Neuronal stem cell (in vitro differentiated cells): ENCODE results near the gene SLC9A9.

Experiments
- DNase-seq: peaks from one replicate; pipeline ENCODE4 v3.0.0-alpha.2; 2013; ENCODE audit warnings: low spot score
- H2AFZ ChIP-seq: one replicate; pipeline ENCODE4 v1.6.1; 2013; ENCODE audit warnings: mild to moderate bottlenecking, low read length, inconsistent platforms
- H2AK5ac ChIP-seq: 2 replicates; pipeline ENCODE4 v1.6.1; 2013; ENCODE audit warnings: low read depth, mild to moderate bottlenecking, inconsistent platforms, low read length, moderate library complexity, mixed read lengths
- H2BK120ac ChIP-seq: 2 replicates; pipeline ENCODE4 v1.6.1; 2013; ENCODE audit warnings: low read depth, mild to moderate bottlenecking, inconsistent platforms, low read length, moderate library complexity, mixed read lengths
- H2BK12ac ChIP-seq: one replicate; pipeline ENCODE4 v1.6.1; 2013; ENCODE audit warnings: low read length, inconsistent platforms
- H2BK15ac ChIP-seq: 2 replicates; pipeline ENCODE4 v1.6.1; 2013; ENCODE audit warnings: mild to moderate bottlenecking, low read length, inconsistent platforms, mixed read lengths
- H2BK5ac ChIP-seq: one replicate; pipeline ENCODE4 v1.6.1; 2013; ENCODE audit warnings: inconsistent platforms, mild to moderate bottlenecking, low read length, moderate library complexity
- H3K14ac ChIP-seq: one replicate; pipeline ENCODE4 v1.6.1; 2013; ENCODE audit warnings: low read length, inconsistent platforms
- H3K18ac ChIP-seq: 2 replicates; pipeline ENCODE4 v1.6.1; 2013; ENCODE audit warnings: low read length, inconsistent platforms
- H3K23ac ChIP-seq: 2 replicates; pipeline ENCODE4 v1.6.1; 2013; ENCODE audit warnings: low read depth, mild to moderate bottlenecking, mixed read lengths, low read length, inconsistent platforms; ENCODE audit not compliant: poor library complexity
- H3K27ac ChIP-seq: replicated peaks from 3 replicates; pipeline ENCODE4 v1.5.1; 2013; ENCODE audit warnings: low read length, inconsistent platforms
- H3K27me3 ChIP-seq, 3 experiments: 2 replicates each; pipeline ENCODE4 v1.6.1; 2013; ENCODE audit warnings: low read length in 3 of 3, mild to moderate bottlenecking in 2 of 3, inconsistent platforms in 1 of 3, low read depth in 1 of 3, mixed read lengths in 1 of 3, moderate library complexity in 1 of 3; ENCODE audit not compliant: control insufficient read depth in 3 of 3, insufficient read depth in 3 of 3
- H3K36me3 ChIP-seq, 2 donors: replicated peaks in 1 of 2; 2 replicates each; pipeline ENCODE4 v1.6.1; 2013; ENCODE audit warnings: low read length in 2 of 2; ENCODE audit not compliant: control insufficient read depth in 2 of 2, insufficient read depth in 2 of 2
- H3K4ac ChIP-seq: 2 replicates; pipeline ENCODE4 v1.6.1; 2013; ENCODE audit warnings: inconsistent platforms, mild to moderate bottlenecking, low read length, moderate library complexity
- H3K4me1 ChIP-seq, 2 donors: 1 replicate in 1 of 2; 2 replicates in 1 of 2; pipeline ENCODE4 v1.6.1; 2013; ENCODE audit warnings: low read length in 2 of 2, low read depth in 1 of 2; ENCODE audit not compliant: control insufficient read depth in 2 of 2, insufficient read depth in 1 of 2
- H3K4me2 ChIP-seq: one replicate; pipeline ENCODE4 v1.6.1; 2013; ENCODE audit warnings: mild to moderate bottlenecking, low read length, inconsistent platforms; ENCODE audit not compliant: insufficient read depth, poor library complexity, severe bottlenecking
- H3K4me3 ChIP-seq, 2 donors: 2 replicates each; pipeline ENCODE4 v1.5.1; 2013; ENCODE audit warnings: low read length in 2 of 2, mild to moderate bottlenecking in 2 of 2, inconsistent platforms in 1 of 2, moderate library complexity in 1 of 2
- H3K79me1 ChIP-seq: one replicate; pipeline ENCODE4 v1.6.1; 2013; ENCODE audit warnings: low read depth, mild to moderate bottlenecking, inconsistent platforms, low read length, moderate library complexity
- H3K9ac ChIP-seq: one replicate; pipeline ENCODE4 v1.6.1; 2013; ENCODE audit warnings: mild to moderate bottlenecking, low read depth, low read length, inconsistent platforms; ENCODE audit not compliant: poor library complexity
- H3K9me3 ChIP-seq, 2 donors: replicated peaks in 1 of 2; 2 replicates each; pipeline versions ENCODE3 to v1.6.1; 2013; ENCODE audit warnings: low read length in 2 of 2, mild to moderate bottlenecking in 2 of 2, inconsistent platforms in 1 of 2, low read depth in 1 of 2, mixed read lengths in 1 of 2, moderate library complexity in 1 of 2; ENCODE audit not compliant: control insufficient read depth in 2 of 2, insufficient read depth in 1 of 2
- H4K8ac ChIP-seq: one replicate; pipeline ENCODE4 v1.6.1; 2013; ENCODE audit warnings: low read depth, mild to moderate bottlenecking, inconsistent platforms, low read length, moderate library complexity
- H4K91ac ChIP-seq: one replicate; pipeline ENCODE4 v1.6.1; 2013; ENCODE audit warnings: low read length, low read depth, mild to moderate bottlenecking, inconsistent platforms; ENCODE audit not compliant: poor library complexity
- WGBS, 2 donors: extraction: QIAGEN DNeasy Blood & Tissue Kit; methylation state at CpG; one replicate each; pipeline ENCODE4 v1.1.7; 2013; ENCODE audit warnings: missing lambda C conversion rate in 2 of 2, mixed read lengths in 1 of 2; ENCODE audit not compliant: insufficient read length in 2 of 2, insufficient replicate concordance in 1 of 2; ENCODE audit errors: extremely low coverage in 2 of 2; 5-methylcytosine and 5-hydroxymethylcytosine counted together

Gene SLC9A9

GRCh38 chr3:143507735-143508580, 340.3 kb downstream of the SLC9A9 start:
- no peaks in the 10 kb centered on the region for H3K79me1 ChIP-seq
- no peak for DNase-seq
- no peak overlapping the region for H3K18ac ChIP-seq
- H3K27ac ChIP-seq, result no peak overlapping the region
- no peak overlapping the region for H3K14ac ChIP-seq
- H3K4me1 ChIP-seq, result no peaks in the 10 kb centered on the region
- no peak overlapping the region for H4K91ac ChIP-seq
- no peak overlapping the region for H2BK5ac ChIP-seq
- WGBS, 2 donors, result no CpG with 5 or more reads among the region's 3 CpGs
- H3K4me2 ChIP-seq, result no peak overlapping the region
- no peaks in the 10 kb centered on the region for H3K36me3 ChIP-seq
- H3K4ac ChIP-seq, result no peak overlapping the region
- H2BK120ac ChIP-seq, result no peak overlapping the region
- no peak overlapping the region for H2AK5ac ChIP-seq
- no peak overlapping the region for H3K4me3 ChIP-seq
- H2BK12ac ChIP-seq, result no peak overlapping the region
- H3K9ac ChIP-seq, result no peak overlapping the region
- H2BK15ac ChIP-seq, result no peak overlapping the region
- H2AFZ ChIP-seq, result peak overlapping the region; percentile 2
- H3K9me3 ChIP-seq, result peaks cover 0 to 2% of the 10 kb centered on the region in 2 donors
- H3K27me3 ChIP-seq, result no peaks in the 10 kb centered on the region
- H4K8ac ChIP-seq, result no peak overlapping the region
- H3K23ac ChIP-seq, result no peak overlapping the region

- no peaks in the 10 kb centered on the region for H3K27me3 ChIP-seq
- H3K36me3 ChIP-seq, result no peaks in the 10 kb centered on the region
- peaks cover 0 to 6% of the 10 kb centered on the region in 2 donors for H3K4me1 ChIP-seq
- H2BK120ac ChIP-seq, result no peak overlapping the region
- peaks cover 0 to 2% of the 10 kb centered on the region in 2 donors for H3K9me3 ChIP-seq
- H3K14ac ChIP-seq, result no peak overlapping the region
- H2AFZ ChIP-seq, result no peak overlapping the region
- H2BK12ac ChIP-seq, result no peak overlapping the region
- no peak overlapping the region for H3K4ac ChIP-seq
- no peak overlapping the region for H2AK5ac ChIP-seq
- no peak overlapping the region for H4K8ac ChIP-seq
- H3K18ac ChIP-seq, result no peak overlapping the region
- no peak overlapping the region for H2BK15ac ChIP-seq
- no peaks in the 10 kb centered on the region for H3K79me1 ChIP-seq
- H3K4me3 ChIP-seq, result no peak overlapping the region
- H3K27ac ChIP-seq, result no peak overlapping the region
- H2BK5ac ChIP-seq, result no peak overlapping the region
- H3K23ac ChIP-seq, result no peak overlapping the region
- H4K91ac ChIP-seq, result no peak overlapping the region
- no peak overlapping the region for H3K4me2 ChIP-seq
- DNase-seq, result no peak
- H3K9ac ChIP-seq, result no peak overlapping the region
Measured at GRCh38 chr3:143506190-143506589, 342.1 kb downstream of the SLC9A9 start.

- H3K4ac ChIP-seq, result no peak overlapping the region
- no peak overlapping the region for H2AK5ac ChIP-seq
- H2BK15ac ChIP-seq, result no peak overlapping the region
- no peak for DNase-seq
- H3K23ac ChIP-seq, result no peak overlapping the region
- no peak overlapping the region for H3K14ac ChIP-seq
- H2AFZ ChIP-seq, result no peak overlapping the region
- H3K27me3 ChIP-seq, result no peaks in the 10 kb centered on the region
- H3K9ac ChIP-seq, result no peak overlapping the region
- peaks cover 0 to 6% of the 10 kb centered on the region in 2 donors for H3K4me1 ChIP-seq
- H3K4me3 ChIP-seq, result no peak overlapping the region
- H3K4me2 ChIP-seq, result no peak overlapping the region
- no peak overlapping the region for H3K18ac ChIP-seq
- no peak overlapping the region for H2BK5ac ChIP-seq
- no peak overlapping the region for H4K8ac ChIP-seq
- no peaks in the 10 kb centered on the region for H3K79me1 ChIP-seq
- no peak overlapping the region for H3K27ac ChIP-seq
- no peak overlapping the region for H2BK120ac ChIP-seq
- no peaks in the 10 kb centered on the region for H3K36me3 ChIP-seq
- no CpG with 5 or more reads among the region's 4 CpGs for WGBS, 2 donors
- H2BK12ac ChIP-seq, result no peak overlapping the region
- H4K91ac ChIP-seq, result no peak overlapping the region
- peaks cover 0 to 2% of the 10 kb centered on the region in 2 donors for H3K9me3 ChIP-seq
Measured at GRCh38 chr3:143503325-143503885, 344.9 kb downstream of the SLC9A9 start.

- Histone ChIP-seq H3K9me3 (peaks cover 2 to 8% of the 10 kb centered on the region in 2 donors), H3K9ac (no peak overlapping the region), H2BK5ac (no peak overlapping the region), H3K4me1 (peaks cover 0 to 6% of the 10 kb centered on the region in 2 donors), H3K18ac (no peak overlapping the region), H3K23ac (no peak overlapping the region), H3K14ac (no peak overlapping the region), H4K91ac (no peak overlapping the region), H4K8ac (no peak overlapping the region), H3K27me3 (no peaks in the 10 kb centered on the region), H2AK5ac (no peak overlapping the region), H2BK120ac (no peak overlapping the region), H2BK12ac (no peak overlapping the region), H3K27ac (no peak overlapping the region), H3K79me1 (no peaks in the 10 kb centered on the region), H3K36me3 (no peaks in the 10 kb centered on the region), H3K4me2 (no peak overlapping the region), H3K4me3 (no peak overlapping the region), H2BK15ac (no peak overlapping the region), H3K4ac (no peak overlapping the region), H2AFZ (peak overlapping the region; percentile 62)
- no CpG with 5 or more reads among the region's 3 CpGs for WGBS, 2 donors
- DNase-seq, result no peak
Measured at GRCh38 chr3:143502081-143502480, 346.2 kb downstream of the SLC9A9 start.
